Nephron (organoid): ENCODE measurements around the gene SFMBT1.

Source experiments
- H3K27ac Mint-ChIP-seq, 3 experiments: 2 replicates each; pipeline ENCODE4 v1.8.0; 2020; ENCODE audit warnings: mixed read lengths in 3 of 3, mild to moderate bottlenecking in 2 of 3, moderate library complexity in 1 of 3
- H3K27me3 Mint-ChIP-seq: 2 replicates; pipeline ENCODE4 v1.8.0; 2021; ENCODE audit warnings: low read depth, mild to moderate bottlenecking, moderate library complexity, mixed read lengths
- H3K36me3 Mint-ChIP-seq: 2 replicates; pipeline ENCODE4 v1.8.0; 2020; ENCODE audit warnings: low read depth, mixed read lengths
- H3K4me1 Mint-ChIP-seq: 2 replicates; pipeline ENCODE4 v1.8.0; 2020; ENCODE audit warnings: mixed read lengths
- H3K4me3 Mint-ChIP-seq, 3 experiments: 2 replicates each; pipeline ENCODE4 v1.8.0; 2020; ENCODE audit warnings: mild to moderate bottlenecking in 3 of 3, mixed read lengths in 3 of 3, moderate library complexity in 2 of 3
- H3K9me3 Mint-ChIP-seq: 2 replicates; pipeline ENCODE4 v1.8.0; 2020; ENCODE audit warnings: mixed read lengths
- CTCF ChIP-seq, 3 experiments: fragments of 200-600 bp; sonication (generic); IDR thresholded peaks; one replicate each; pipeline ENCODE4 v1.5.0; 2021; ENCODE audit warnings: antibody characterized with exemption in 3 of 3; ENCODE audit not compliant: unreplicated experiment in 3 of 3

SFMBT1 gene

GRCh38 chr3:52873433-52874159, 172.3 kb downstream of the SFMBT1 start:
- no peak for TF ChIP-seq CTCF (IDR thresholded peaks at IDR 0.05; ENCODE audit: unreplicated experiment in 3 of 3)
- no peak overlapping the region for H3K27ac Mint-ChIP-seq
- H3K4me1 Mint-ChIP-seq: peaks cover 6% of the 10 kb centered on the region
- H3K9me3 Mint-ChIP-seq: no peaks in the 10 kb centered on the region
- no peaks in the 10 kb centered on the region for H3K27me3 Mint-ChIP-seq
- no peak overlapping the region for H3K4me3 Mint-ChIP-seq
- H3K36me3 Mint-ChIP-seq: no peaks in the 10 kb centered on the region

- no peaks in the 10 kb centered on the region for H3K27me3 Mint-ChIP-seq
- no peak for TF ChIP-seq CTCF (IDR thresholded peaks at IDR 0.05; ENCODE audit: unreplicated experiment in 3 of 3)
- no peaks in the 10 kb centered on the region for H3K36me3 Mint-ChIP-seq
- no peak overlapping the region for H3K4me3 Mint-ChIP-seq
- H3K4me1 Mint-ChIP-seq: peaks cover 6% of the 10 kb centered on the region
- H3K27ac Mint-ChIP-seq: no peak overlapping the region
- no peaks in the 10 kb centered on the region for H3K9me3 Mint-ChIP-seq
These were observed 173.6 kb downstream of the SFMBT1 start for GRCh38 chr3:52872245-52872644.

GRCh38 chr3:52871761-52872160, 174.1 kb downstream of the SFMBT1 start:
- H3K4me1 Mint-ChIP-seq: peaks cover 6% of the 10 kb centered on the region
- no peaks in the 10 kb centered on the region for H3K27me3 Mint-ChIP-seq
- H3K4me3 Mint-ChIP-seq: no peak overlapping the region
- H3K9me3 Mint-ChIP-seq: no peaks in the 10 kb centered on the region
- H3K36me3 Mint-ChIP-seq: no peaks in the 10 kb centered on the region
- TF ChIP-seq CTCF (IDR thresholded peaks at IDR 0.05; ENCODE audit: unreplicated experiment in 3 of 3): no peak
- no peak overlapping the region for H3K27ac Mint-ChIP-seq

GRCh38 chr3:52870471-52870870, 175.4 kb downstream of the SFMBT1 start:
- Mint-ChIP-seq H3K27ac (no peak overlapping the region), H3K4me1 (peaks cover 6% of the 10 kb centered on the region), H3K36me3 (peaks cover 7% of the 10 kb centered on the region), H3K27me3 (no peaks in the 10 kb centered on the region), H3K4me3 (no peak overlapping the region), H3K9me3 (peaks cover 7% of the 10 kb centered on the region)
- TF ChIP-seq CTCF (IDR thresholded peaks at IDR 0.05; ENCODE audit: unreplicated experiment in 3 of 3): no peak

GRCh38 chr3:52866427-52866826, 179.4 kb downstream of the SFMBT1 start:
- no peak overlapping the region for H3K4me3 Mint-ChIP-seq
- H3K36me3 Mint-ChIP-seq: peaks cover 24% of the 10 kb centered on the region
- H3K27ac Mint-ChIP-seq: no peak overlapping the region
- TF ChIP-seq CTCF (IDR thresholded peaks at IDR 0.05; ENCODE audit: unreplicated experiment in 3 of 3): no peak
- peaks cover 3% of the 10 kb centered on the region for H3K27me3 Mint-ChIP-seq
- peaks cover 24% of the 10 kb centered on the region for H3K9me3 Mint-ChIP-seq
- H3K4me1 Mint-ChIP-seq: no peaks in the 10 kb centered on the region

- Mint-ChIP-seq H3K27me3 (peaks cover 3% of the 10 kb centered on the region), H3K36me3 (peaks cover 24% of the 10 kb centered on the region), H3K4me3 (no peak overlapping the region)
These were observed 179.9 kb downstream of the SFMBT1 start for GRCh38 chr3:52865994-52866393.

More at GRCh38 chr3:52865994-52866393, 179.9 kb downstream of the SFMBT1 start:
- no peak for TF ChIP-seq CTCF (IDR thresholded peaks at IDR 0.05; ENCODE audit: unreplicated experiment in 3 of 3)
- peaks cover 24% of the 10 kb centered on the region for H3K9me3 Mint-ChIP-seq
- no peak overlapping the region for H3K27ac Mint-ChIP-seq
- no peaks in the 10 kb centered on the region for H3K4me1 Mint-ChIP-seq
